AG04449 (cell line): ENCODE measurements around the gene C1QL2.

Source experiments
- CTCF ChIA-PET: fragments of 350-600 bp; formaldehyde crosslinking; extraction: SDS; loops from one replicate; lab custom pipeline; 2021; ENCODE audit warnings: antibody characterized with exemption; lab: Yijun Ruan, JAX
- POLR2A ChIA-PET: fragments of 400-600, 350-600 bp; formaldehyde crosslinking; extraction: SDS; loops from one replicate; lab custom pipeline; 2020; ENCODE audit warnings: antibody characterized with exemption, inconsistent platforms; lab: Yijun Ruan, JAX
- DNase-seq: peaks from one replicate; pipeline ENCODE4 v3.0.0-alpha.2; 2010; ENCODE audit warnings: low read depth, low spot score
- H3K4me3 ChIP-seq: 2 replicates; pipeline ENCODE4 v1.5.1; 2011; ENCODE audit warnings: low read depth, mild to moderate bottlenecking, control low read depth, low read length
- TF ChIP-seq, protein P1 (sequence below): IDR thresholded peaks from one replicate; pipeline ENCODE4 v1.5.1; 2011; ENCODE audit warnings: mild to moderate bottlenecking, moderate library complexity, low read length, control low read depth, inconsistent platforms; ENCODE audit not compliant: insufficient read depth; ENCODE audit errors: missing control alignments

Gene C1QL2

DNA sequence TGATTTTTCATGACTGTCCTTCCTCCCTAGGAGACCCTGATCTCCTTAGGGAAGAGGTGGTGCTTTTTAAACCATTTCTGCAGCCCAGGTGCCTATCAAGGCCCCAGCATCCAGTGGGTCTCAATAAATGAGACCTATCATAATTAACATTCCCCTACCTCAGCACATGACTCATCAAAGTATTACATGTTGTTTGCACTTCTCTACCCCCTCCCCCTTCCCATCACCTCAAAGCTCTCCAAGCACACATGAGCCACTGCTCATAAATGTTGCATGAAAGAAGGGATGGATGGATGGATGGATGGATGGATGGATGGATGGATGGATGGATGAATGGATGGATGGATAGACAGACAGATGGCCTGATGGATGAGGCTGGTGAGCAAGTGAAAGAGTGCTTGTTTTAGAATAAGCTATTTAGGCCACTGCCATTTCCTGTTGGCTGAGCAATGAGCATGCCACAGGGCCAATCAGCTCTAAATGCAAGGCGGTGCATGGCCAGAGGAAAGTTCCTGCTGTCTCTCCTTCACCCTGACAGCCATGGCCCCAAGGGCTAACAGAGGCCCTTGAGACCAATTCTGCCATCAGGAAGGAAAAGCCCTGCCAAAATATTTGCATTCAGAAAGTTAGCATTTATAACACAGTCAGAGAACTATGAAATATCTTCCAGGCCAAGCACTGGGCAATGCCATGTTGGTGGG lies 44.2 kb upstream of the C1QL2 start:
- ChIA-PET CTCF (no interaction called here), POLR2A (no interaction called here)
- TF ChIP-seq, protein P1, sequence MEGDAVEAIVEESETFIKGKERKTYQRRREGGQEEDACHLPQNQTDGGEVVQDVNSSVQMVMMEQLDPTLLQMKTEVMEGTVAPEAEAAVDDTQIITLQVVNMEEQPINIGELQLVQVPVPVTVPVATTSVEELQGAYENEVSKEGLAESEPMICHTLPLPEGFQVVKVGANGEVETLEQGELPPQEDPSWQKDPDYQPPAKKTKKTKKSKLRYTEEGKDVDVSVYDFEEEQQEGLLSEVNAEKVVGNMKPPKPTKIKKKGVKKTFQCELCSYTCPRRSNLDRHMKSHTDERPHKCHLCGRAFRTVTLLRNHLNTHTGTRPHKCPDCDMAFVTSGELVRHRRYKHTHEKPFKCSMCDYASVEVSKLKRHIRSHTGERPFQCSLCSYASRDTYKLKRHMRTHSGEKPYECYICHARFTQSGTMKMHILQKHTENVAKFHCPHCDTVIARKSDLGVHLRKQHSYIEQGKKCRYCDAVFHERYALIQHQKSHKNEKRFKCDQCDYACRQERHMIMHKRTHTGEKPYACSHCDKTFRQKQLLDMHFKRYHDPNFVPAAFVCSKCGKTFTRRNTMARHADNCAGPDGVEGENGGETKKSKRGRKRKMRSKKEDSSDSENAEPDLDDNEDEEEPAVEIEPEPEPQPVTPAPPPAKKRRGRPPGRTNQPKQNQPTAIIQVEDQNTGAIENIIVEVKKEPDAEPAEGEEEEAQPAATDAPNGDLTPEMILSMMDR, result no peak
- no peak overlapping the region for H3K4me3 ChIP-seq
- DNase-seq, result no peak

DNA sequence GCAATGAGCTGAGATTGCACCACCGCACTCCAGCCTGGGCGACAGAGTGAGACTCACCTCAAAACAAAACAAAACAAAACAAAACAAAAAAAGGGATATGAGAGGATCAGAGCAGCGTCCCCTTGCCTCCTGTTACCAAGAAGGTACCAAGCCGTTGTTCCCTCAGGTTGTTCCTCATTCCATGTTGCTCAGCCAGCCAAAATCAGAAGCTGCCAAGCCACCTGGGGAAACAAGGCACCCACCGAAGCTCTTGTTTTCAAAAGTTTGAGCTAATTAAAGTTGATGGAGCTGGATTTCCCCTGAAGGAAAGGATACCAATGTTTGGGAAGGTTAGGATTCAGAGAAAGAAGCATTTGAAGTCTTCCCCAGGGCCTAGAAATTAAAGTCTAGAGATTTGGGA lies 43.3 kb upstream of the C1QL2 start:
- ChIA-PET CTCF (interaction anchor here (0.6 to 1.1 kb wide), 2 partner anchors 10 to 30 kb away, joined by 3 read pairs; no protein-coding TSS in a partner anchor), POLR2A (no interaction called here)

DNA sequence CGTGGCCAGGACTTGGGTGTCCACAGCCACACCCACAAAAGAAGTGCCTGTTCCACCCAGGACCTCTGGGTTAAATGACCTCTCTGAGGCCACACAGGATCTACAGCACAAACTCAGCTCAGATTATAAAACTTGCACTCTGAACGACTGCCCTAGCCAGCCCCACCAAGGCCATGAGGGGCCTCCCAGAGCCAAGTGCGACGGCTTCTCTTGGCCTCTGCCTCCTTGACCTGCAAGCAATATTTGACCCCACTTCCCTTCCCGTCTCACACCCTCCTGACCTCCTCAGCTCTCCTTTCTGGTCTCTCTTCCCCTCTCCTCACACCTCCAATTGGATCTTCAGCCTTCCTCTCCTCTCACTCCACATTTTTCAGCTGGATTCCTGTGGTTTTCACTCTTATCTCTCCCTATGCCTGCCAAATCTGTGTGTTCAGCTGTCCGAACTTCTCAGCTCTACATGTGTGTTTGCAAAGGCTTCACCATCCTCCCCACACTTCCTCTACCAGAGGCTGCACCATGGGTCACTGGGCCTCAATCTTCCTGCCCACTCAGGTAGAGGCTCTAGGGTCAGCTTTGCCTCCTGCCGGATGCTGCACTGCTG lies 39.8 kb upstream of the C1QL2 start:
- CTCF ChIA-PET, result interaction anchor here (0.9 to 1.5 kb wide), 4 partner anchors 21 to 93 kb away, joined by 3 to 4 read pairs (median 3); no protein-coding TSS in a partner anchor
- TF ChIP-seq, protein P1, result no peak
- peak; percentile 7 for DNase-seq
- POLR2A ChIA-PET, result interaction anchor here (0.8 kb wide), 1 partner anchor 28 kb away, joined by 3 read pairs; no protein-coding TSS in a partner anchor
- no peak overlapping the region for H3K4me3 ChIP-seq

More for the DNA sequence above, 43.3 kb upstream of the C1QL2 start:
- no peak overlapping the region for H3K4me3 ChIP-seq
- TF ChIP-seq, protein P1, result no peak
- no peak for DNase-seq

DNA sequence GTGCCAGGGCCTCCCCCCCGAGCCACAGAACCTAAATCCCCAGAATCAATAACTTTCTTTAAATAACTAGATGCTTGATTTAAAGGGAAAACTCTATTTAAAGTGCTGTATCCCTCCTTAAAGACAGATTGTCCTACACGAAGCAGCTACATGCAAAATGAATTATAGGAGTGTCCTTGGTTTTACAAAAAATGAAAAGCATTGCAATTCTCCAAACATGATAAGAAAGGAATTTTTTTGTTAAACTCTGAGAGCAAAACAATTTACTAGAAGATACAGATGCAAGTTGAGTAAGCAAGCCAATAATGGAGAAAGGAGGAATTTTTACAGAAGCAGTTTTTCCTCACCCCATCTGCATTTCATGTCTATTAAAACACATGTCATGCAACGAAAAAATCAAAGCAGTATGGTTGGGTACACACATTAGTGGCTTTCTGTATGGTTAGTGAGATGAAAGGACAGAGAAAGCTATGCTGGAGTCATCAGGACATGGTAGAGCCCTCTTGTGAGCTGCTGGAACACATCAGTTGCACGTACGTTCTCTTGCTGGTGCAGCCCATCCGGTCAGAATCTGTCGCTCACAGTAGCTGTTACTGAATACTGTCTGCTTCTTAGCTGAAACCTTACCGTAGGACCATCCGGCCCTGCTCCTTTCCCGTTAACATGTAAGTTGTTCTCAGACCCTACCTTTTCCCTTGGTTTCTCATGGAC lies 39.1 kb upstream of the C1QL2 start:
- ChIA-PET POLR2A (interaction anchor here (0.8 kb wide), 1 partner anchor 28 kb away, joined by 3 read pairs; no protein-coding TSS in a partner anchor), CTCF (interaction anchor here (0.9 to 1.5 kb wide), 4 partner anchors 21 to 94 kb away, joined by 3 to 4 read pairs (median 3); no protein-coding TSS in a partner anchor)
- TF ChIP-seq, protein P1, result no peak
- DNase-seq, result no peak
- no peak overlapping the region for H3K4me3 ChIP-seq

DNA sequence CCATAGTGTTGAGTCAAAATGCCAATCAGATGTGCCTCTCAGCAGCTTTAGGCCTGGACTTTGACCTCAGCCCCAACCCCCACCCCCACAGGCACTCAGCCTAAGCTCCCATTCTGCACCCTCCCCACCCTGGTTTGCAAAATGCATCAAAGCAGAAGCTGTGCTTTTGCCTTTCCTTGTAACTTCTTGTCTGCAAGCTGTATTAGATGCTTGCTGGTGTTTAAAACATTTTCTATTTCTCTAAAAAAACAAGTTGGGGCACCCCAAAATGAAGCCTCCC lies 38.5 kb upstream of the C1QL2 start:
- ChIA-PET POLR2A (no interaction called here), CTCF (interaction anchor here (1.4 kb wide), 1 partner anchor 68 kb away, joined by 3 read pairs; no protein-coding TSS in a partner anchor)
- TF ChIP-seq, protein P1, result no peak
- H3K4me3 ChIP-seq, result no peak overlapping the region
- DNase-seq, result no peak
